H1 (cell line): ENCODE measurements around the gene TTC28. TPM values are rescaled to one million over a fixed set of nuclear protein-coding genes. Genes with fewer than 3 reads are reported as not detected.

Experiments used
- TAF1 ChIP-seq: IDR thresholded peaks from 2 replicates; pipeline ENCODE4 v1.6.1; 2011; ENCODE audit warnings: mild to moderate bottlenecking, low read depth, low read length
- polyA plus RNA-seq, 7 experiments: library from polyadenylated mRNA; depleted of rRNA in 3 of 7; stranded (reverse) in 5 of 7; unstranded in 2 of 7; fragments of >200 nt in 5 of 7; fragments of 200-250 nt in 2 of 7; gene quantifications; 1 replicate in 5 of 7; 2 replicates in 1 of 7; 4 replicates in 1 of 7; pipeline versions ENCODE4 v1.2.1 to v1.2.3, GENCODE V29; 2011 to 2013; ENCODE audit warnings: missing spikeins in 2 of 7, mixed read lengths in 2 of 7
- total RNA-seq: library from RNA; stranded (reverse); fragmentation: NEBNext Ultra II Directional; extraction: Animal tissue kit (Norgen Biotek cat#: 25700); gene quantifications from 2 replicates; pipeline ENCODE4 v1.2.1, GENCODE V29; 2021
- TF ChIP-seq, protein P1 (sequence below), 3 experiments: IDR thresholded peaks; 1 replicate in 2 of 3; 2 replicates in 1 of 3; pipeline versions ENCODE4 v1.5.1 to v1.6.1; 2011; ENCODE audit warnings: low read length in 3 of 3, mild to moderate bottlenecking in 3 of 3, inconsistent platforms in 2 of 3, low read depth in 1 of 3, moderate library complexity in 1 of 3; ENCODE audit not compliant: insufficient read depth in 1 of 3; ENCODE audit errors: control extremely low read depth in 1 of 3
- TF ChIP-seq, protein P2 (sequence below): IDR thresholded peaks from 2 replicates; pipeline ENCODE4 v1.6.1; 2012; ENCODE audit warnings: inconsistent platforms

Gene TTC28
- total and polyA plus RNA-seq, 2 of the 8 experiments (the other 6 are each of a cell fraction or from before 2014, with no cell fraction given) = 2.6 to 12.6 TPM

DNA sequence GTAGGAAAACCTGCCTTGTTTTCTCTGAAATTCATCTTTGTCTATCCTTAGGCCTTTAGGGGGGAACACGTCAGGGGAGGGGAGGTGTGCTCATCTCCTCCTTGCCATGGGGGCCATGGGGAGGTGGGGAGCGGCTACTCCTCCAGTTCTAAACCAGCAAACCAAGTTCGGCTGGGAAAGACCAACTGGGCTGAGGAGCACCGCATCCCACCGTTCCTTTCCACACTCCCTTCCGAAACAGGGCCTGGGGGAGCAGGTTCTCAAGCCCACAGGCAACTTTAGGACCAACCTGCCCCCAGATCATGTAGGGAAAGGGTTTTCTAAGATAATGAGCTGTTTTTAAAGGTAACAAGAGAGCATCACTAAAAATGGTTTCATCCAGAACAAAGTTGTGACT lies 683.1 kb downstream of the TTC28 start (continued):
- TF ChIP-seq, protein P1, sequence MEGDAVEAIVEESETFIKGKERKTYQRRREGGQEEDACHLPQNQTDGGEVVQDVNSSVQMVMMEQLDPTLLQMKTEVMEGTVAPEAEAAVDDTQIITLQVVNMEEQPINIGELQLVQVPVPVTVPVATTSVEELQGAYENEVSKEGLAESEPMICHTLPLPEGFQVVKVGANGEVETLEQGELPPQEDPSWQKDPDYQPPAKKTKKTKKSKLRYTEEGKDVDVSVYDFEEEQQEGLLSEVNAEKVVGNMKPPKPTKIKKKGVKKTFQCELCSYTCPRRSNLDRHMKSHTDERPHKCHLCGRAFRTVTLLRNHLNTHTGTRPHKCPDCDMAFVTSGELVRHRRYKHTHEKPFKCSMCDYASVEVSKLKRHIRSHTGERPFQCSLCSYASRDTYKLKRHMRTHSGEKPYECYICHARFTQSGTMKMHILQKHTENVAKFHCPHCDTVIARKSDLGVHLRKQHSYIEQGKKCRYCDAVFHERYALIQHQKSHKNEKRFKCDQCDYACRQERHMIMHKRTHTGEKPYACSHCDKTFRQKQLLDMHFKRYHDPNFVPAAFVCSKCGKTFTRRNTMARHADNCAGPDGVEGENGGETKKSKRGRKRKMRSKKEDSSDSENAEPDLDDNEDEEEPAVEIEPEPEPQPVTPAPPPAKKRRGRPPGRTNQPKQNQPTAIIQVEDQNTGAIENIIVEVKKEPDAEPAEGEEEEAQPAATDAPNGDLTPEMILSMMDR (IDR thresholded peaks at IDR 0.05; ENCODE audit: control extremely low read depth in 1 of 3, insufficient read depth in 1 of 3, low read depth in 1 of 3, low read length in 3 of 3) = no peak
- TF ChIP-seq, protein P2, sequence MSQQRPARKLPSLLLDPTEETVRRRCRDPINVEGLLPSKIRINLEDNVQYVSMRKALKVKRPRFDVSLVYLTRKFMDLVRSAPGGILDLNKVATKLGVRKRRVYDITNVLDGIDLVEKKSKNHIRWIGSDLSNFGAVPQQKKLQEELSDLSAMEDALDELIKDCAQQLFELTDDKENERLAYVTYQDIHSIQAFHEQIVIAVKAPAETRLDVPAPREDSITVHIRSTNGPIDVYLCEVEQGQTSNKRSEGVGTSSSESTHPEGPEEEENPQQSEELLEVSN = no peak
- TF ChIP-seq TAF1 = no peak
